Stimulated activated CD4-positive, alpha-beta T cell treated with anti-CD3 and anti-CD28 coated beads, Interleukin-12 subunit alpha, Interleukin-12 subunit beta, amount 100 ng/mL, for 4 hours (primary cell): ENCODE results near the gene EPB41L2.

Source experiments
- DNase-seq: peaks from one replicate; pipeline ENCODE4 v3.0.0-alpha.2; 2020

The EPB41L2 gene

GRCh38 chr6:130858498-130859160, 204.4 kb downstream of the EPB41L2 start:
- DNase-seq = no peak

- no peak for DNase-seq
Measured at GRCh38 chr6:130858054-130858453, 205.0 kb downstream of the EPB41L2 start.

- DNase-seq = no peak
Measured at GRCh38 chr6:130853555-130854183, 209.4 kb downstream of the EPB41L2 start.

- no peak for DNase-seq
Measured at GRCh38 chr6:130852844-130853554, 210.0 kb downstream of the EPB41L2 start.

- no peak for DNase-seq
Measured at GRCh38 chr6:130851026-130851425, 212.0 kb downstream of the EPB41L2 start.

- DNase-seq = no peak
Measured at GRCh38 chr6:130849594-130849993, 213.5 kb downstream of the EPB41L2 start.

GRCh38 chr6:130848945-130849344, 214.1 kb downstream of the EPB41L2 start:
- no peak for DNase-seq

- DNase-seq = no peak
Measured at GRCh38 chr6:130847001-130847910, 215.8 kb downstream of the EPB41L2 start.

- no peak for DNase-seq
Measured at GRCh38 chr6:130846501-130846900, 216.5 kb downstream of the EPB41L2 start.

- no peak for DNase-seq
Measured at GRCh38 chr6:130843575-130844320, 219.3 kb downstream of the EPB41L2 start.

- DNase-seq = no peak
Measured at GRCh38 chr6:130841128-130841728, 221.8 kb downstream of the EPB41L2 start.

- no peak for DNase-seq
Measured at GRCh38 chr6:130840050-130840449, 223.0 kb downstream of the EPB41L2 start.

- DNase-seq = no peak
Measured at GRCh38 chr6:130839379-130839778, 223.7 kb downstream of the EPB41L2 start.

- DNase-seq = no peak
Measured at GRCh38 chr6:130838951-130839350, 224.1 kb downstream of the EPB41L2 start.

- no peak for DNase-seq
Measured at GRCh38 chr6:130838250-130838860, 224.7 kb downstream of the EPB41L2 start.

- no peak for DNase-seq
Measured at GRCh38 chr6:130837067-130837466, 226.0 kb downstream of the EPB41L2 start.

GRCh38 chr6:130836055-130836640, 226.9 kb downstream of the EPB41L2 start:
- DNase-seq = no peak

GRCh38 chr6:130834482-130835251, 228.4 kb downstream of the EPB41L2 start:
- no peak for DNase-seq

GRCh38 chr6:130833569-130833968, 229.5 kb downstream of the EPB41L2 start:
- DNase-seq = no peak

- DNase-seq = no peak
Measured at GRCh38 chr6:130831607-130832006, 231.4 kb downstream of the EPB41L2 start.
